CD4-positive, alpha-beta T cell treated with Interleukin-17A for 4 hours (primary cell): Measurements from ENCODE around the gene MAST4.

Experiments used
- DNase-seq: peaks from one replicate; pipeline ENCODE4 v3.0.0-alpha.2; 2020; ENCODE audit warnings: mixed read lengths

MAST4 gene

GRCh38 chr5:67003685-67003934 lies 407.4 kb downstream of the MAST4 start:
- DNase-seq, result no peak

DNA sequence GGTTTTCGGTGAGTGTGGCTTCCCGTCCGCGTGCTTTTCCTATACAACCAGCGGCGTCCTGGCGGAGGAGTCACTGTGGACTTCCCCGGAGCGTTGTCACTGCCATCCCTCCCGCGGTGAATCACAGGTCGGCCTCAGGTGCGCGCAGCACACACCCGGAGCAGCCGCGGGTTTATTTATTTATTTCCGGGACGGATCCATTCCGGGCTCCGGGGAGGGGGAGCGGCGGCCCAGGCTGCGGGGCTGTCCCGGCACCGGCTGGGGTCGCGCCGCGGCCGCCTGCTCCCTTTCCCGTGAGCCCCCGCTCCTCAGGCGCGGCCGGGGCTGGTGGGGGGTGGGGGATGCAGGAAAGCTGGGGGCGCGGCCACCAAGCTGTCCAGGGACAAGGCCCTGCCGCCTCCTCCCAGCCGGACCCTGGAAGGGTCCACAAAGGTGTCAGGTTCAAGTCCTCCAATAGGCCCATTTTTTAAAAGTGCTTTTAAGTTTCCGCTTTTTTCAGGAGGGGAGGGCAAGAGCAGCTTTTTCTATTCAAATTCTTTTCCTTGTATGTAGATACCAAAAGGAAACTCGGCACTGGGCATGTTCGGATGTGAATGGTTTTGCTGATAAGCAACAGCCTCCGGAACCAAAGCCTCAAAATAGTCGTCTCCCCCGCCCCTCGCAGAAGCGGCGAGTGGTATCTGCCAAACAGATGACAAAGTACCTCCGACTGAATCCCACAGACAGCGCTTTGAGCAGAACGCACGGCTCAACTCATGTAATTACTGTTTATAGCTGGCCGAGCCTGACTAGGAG lies 407.9 kb downstream of the MAST4 start:
- DNase-seq, result peak; percentile 91

- no peak for DNase-seq
Observed at GRCh38 chr5:67004730-67005350, 408.6 kb downstream of the MAST4 start.

DNA sequence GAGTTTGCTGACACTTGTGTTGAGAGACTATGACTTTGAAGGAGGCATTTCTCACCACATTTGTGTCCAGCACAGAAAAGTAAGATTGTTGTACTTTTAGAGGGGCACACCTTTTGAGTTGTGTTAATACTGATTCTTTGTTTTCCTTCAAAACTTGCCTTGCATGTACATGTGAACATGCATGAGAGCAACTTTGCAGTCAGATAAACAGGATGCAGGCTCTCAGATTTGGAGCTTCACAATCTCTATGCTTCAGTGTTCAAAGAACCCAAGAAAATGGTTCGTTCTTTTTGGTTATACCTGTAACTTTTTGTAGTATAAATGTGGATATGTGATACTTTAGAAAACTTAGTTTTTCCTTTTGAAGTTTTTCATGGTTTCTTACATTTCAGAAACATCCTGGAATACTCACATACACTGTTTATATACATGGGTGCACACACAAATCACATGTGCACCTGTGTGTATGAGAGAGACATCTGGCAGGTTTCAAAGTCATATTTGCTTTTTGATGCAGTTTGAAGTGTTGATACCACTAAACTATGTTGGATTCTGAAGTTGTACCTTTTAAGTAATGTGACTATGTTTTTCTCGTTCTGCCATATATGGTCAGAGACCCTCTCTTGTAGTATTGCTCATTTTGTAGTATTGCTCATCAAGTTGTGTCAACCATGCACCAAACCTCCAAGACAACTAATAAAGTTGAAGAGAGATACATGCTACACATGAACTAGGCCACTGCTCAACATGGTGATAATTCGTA lies 409.7 kb downstream of the MAST4 start:
- no peak for DNase-seq

GRCh38 chr5:67006500-67006848 lies 410.3 kb downstream of the MAST4 start:
- no peak for DNase-seq

DNA sequence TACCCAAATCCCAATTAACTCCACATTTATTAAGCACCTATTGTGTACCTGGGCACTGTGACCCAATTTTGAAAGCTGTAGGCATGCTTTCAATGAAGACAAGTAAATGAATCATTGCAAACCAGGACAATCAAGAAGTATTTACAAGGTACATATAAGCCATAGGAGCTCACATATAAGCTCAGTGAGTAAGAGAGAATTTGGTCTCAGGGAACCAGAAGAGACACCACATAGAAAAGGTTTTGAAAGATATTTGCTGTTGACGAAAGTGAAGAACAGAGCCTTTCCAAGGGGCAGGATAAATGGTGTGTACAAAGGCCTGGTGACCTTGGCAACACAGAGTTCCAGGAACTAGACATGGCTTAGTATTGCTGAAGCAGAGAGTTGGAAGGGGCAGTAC lies 412.8 kb downstream of the MAST4 start:
- no peak for DNase-seq

GRCh38 chr5:67010684-67011409 lies 414.7 kb downstream of the MAST4 start:
- no peak for DNase-seq

DNA sequence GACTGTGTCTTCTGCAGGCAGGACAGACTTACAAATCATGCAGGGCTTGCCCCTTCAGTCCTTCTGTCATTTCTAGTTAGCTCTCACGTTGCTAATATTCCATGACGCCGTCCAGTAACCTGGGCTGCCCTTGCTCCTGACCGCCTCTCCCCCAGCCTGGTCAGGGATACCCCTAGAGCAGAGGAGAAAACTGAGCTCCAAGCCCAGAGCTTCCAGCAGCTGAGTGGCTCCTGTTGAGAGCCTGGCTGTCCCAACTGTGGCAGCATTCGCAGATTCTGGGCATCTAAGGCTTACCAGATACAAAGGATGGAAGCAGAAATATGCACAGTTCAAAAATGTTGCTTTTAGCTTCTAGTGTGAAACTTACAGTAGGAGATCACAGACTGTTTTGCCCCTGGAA lies 415.2 kb downstream of the MAST4 start:
- DNase-seq, result no peak

DNA sequence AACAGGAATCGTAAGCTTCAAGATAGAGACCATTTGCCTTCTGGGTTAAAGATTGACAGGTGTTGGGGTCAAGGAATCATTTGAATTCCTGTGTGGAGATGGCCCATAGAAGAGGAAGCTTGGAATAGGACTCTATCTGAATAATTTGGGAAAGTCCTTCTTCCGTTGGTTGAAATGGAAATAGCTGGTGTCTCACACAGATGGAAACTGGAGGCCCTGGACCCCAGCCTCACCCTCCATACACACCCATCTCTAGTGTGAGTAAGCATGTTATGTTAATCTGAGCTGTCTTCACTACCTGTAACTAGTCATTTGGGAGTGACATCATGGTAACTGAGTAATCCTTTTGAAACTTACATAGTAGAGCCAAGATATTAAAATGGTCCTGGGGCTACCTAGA lies 416.0 kb downstream of the MAST4 start:
- no peak for DNase-seq

- DNase-seq, result no peak
Observed at GRCh38 chr5:67013719-67014118, 417.5 kb downstream of the MAST4 start.

DNA sequence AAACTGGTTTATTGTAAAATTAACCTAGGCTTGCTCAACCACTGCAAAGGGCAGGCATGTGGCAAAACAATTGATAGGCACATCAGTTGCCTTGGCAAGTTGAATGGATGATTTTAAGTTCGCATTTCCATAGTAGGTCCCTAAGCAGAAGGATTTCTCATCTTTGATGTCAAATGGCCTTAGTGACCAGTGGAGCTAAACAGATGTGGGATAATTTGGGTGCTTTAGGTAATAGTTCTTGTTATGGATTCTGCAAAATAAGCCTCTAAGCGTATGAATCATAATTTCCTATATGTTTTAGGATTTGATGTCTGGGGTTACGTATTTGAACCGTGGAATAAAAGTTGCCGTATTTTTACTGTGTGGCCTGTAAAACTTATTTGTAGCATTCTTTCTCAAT lies 418.0 kb downstream of the MAST4 start:
- no peak for DNase-seq

DNA sequence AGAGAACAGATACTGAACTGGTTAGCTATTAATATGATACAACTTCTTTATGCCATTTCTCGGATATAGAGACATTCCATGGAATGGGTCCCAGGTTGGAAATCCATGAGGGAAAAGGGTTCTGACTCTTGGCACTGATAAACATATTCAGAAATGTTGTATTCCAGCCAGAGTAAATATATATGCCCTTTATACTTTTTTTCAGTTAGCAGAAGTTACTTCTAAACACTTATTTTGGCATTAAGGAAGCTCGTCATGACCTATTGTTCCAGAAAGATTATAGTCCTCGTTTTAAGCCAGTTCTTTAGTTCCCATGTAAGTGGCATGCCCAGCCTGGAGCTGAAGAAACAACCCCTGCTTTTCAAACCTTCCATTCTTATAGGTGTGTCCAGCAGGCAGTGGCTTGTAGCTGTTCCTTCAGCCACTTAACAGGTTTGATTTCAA lies 418.8 kb downstream of the MAST4 start:
- no peak for DNase-seq

DNA sequence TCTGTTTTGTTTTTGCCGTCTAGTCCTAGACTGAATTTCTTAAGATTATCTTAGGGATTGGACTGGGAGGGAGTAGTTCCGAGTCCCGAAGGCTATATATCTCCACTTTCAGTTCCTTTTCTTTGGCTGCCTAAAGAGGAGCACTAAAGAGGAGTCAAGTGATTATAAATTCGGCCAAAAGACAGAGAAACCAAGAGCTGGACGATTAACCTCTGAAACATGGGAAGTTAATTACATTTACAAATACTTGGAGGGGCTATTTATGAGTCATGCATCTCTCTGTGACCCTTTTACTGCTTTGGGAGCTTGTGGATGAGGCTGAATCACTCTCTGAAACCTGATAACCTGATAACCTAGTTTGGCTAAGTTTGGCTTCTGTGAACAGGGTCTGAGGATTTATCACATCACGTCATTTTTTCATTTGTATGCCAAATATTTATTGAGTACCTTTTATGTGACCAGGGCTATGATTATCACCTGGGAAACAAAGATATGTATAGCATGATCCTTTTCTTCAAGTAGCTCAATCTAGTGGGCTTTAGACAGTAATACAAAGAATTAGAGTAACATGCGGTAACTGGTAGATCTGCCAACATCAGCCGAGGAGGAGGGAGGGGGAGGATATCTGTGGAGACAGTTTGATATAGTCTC lies 419.5 kb downstream of the MAST4 start:
- no peak for DNase-seq

DNA sequence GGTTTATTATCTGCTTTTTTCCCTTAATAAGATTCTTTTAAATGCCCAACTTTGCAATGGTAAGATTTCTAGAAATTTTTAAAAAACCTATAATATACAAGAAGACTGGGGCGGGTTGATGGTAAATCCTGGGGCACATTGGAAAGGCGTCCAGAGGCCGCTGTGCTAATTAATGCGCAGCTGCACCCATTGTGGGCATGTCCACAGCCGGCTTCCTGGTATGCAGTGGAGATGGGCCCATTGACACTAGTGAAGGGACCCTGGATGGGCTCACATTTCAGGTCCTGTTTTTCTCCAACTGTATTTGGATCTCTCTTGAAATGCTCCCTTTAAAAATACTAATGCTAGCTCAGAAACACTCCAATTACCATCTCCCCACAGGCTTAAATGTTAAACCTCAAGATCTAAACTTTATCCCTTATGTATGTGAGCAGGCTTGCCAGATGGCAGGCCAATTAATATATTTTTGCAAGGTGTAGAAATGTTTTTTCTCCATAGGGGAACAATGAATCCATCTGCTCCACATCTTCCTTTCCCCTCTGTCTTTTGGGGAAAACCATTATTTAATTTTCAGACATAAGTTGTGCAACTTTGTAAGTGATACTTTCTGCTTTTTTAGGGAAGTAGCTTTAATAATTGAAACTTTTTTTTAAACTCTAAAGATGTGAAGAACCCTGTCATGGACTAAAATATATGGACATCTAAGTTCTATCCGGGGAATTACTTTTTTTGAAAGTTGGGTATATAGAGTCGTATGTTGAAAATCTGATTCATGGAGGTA lies 423.1 kb downstream of the MAST4 start:
- no peak for DNase-seq

- DNase-seq, result no peak
Observed at GRCh38 chr5:67020096-67020615, 424.0 kb downstream of the MAST4 start.

DNA sequence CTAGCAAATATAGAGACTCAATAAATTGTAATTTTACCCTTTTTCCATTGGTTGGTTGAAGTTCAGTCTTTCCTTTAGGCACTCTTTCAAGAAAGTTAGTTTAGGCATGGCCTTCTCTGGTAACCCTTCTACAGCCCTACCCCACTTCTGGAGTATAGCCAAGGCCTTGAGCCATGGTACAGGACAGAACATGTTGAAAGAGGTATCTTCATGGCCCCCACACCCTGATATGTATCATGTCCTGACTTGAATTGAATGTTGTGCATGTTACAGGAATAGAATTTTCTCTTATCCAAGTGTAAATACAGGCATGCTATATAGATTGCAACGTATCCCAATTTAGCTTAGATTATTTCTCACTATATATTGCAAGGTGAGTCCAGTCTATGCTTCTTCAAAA lies 424.8 kb downstream of the MAST4 start:
- DNase-seq, result no peak

- DNase-seq, result no peak
Observed at GRCh38 chr5:67021521-67021920, 425.3 kb downstream of the MAST4 start.

DNA sequence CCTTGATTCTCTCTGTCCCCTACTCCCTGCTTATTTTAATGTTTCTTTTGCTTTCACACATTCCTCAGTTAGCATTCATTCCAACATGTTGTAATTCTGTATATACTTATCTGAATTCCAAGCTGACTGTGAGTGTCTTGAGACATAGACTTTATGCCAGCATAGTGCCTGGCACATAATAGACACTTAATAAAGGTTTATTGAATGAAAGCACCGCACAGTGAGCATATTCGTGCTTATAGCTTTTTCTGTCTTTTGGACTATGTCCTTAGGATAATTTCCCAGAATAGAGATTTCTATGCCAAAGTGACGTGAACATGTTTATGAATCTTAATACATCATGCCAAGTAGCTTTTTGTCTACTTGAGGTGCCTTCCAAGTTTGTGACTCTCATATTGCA lies 425.8 kb downstream of the MAST4 start:
- no peak for DNase-seq

DNA sequence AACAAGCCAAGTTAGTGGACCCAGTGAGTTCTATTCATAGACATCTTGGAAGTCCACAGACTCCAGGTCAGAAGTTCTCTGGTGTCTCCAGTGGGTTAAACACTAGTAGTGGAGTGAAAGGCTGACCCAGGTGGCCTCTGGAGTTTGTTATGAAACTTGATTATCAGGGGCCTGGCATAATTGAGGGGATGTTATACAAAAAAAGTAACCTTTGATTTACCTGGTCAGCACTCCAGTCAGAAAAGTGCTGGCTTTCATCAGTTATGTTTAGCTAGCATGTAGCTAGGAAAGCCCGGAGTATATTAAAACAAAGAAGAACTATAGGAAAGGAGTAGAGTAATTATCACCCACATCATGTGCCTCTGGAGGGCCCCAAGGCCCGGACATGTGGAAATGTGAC lies 429.3 kb downstream of the MAST4 start:
- no peak for DNase-seq

DNA sequence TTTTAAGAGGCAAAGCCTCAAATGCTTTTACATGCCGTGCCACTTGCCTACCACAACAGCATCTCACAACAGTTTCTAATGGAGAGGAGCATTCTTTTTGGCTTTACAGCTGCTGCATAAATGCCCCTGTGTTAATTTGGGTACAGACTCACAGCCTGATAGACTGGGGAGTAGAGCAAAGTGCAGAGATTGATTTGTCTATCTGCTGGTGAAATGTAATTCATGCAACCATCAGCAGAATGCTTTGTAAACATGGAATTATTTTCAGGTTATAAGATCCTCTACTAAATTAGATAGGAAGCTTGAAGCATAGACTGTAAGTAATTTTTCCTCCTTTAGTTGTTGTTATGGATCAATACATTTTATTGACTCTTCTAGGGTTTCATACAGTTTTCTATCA lies 430.1 kb downstream of the MAST4 start:
- no peak for DNase-seq

DNA sequence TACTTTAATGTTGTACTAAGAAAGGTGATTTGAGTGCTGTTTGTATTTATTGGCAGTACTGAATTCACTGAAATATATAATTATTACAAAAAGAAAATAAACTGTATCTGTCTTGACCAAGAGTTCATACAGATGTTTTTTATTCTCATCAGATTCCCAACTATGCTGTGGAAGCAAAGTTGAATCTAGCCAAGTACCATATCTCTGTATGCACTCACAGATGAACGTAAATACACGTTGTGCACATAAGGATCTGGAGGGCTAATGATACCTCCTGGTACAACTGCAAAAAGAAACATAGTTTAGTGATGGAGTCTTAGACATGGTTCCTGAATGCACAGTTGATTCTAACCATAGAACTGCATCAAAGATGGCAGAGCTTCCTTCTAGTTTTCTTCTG lies 431.0 kb downstream of the MAST4 start:
- no peak for DNase-seq

- no peak for DNase-seq
Observed at GRCh38 chr5:67028371-67028770, 432.2 kb downstream of the MAST4 start.
